Testis (tissue), 2 donors: Measurements from ENCODE around the gene GPC3.

Source experiments
- CTCF ChIP-seq, 3 experiments: fragments of 450-650 bp in 2 of 3; fragments of 200-600 bp in 1 of 3; sonication (generic) in 1 of 3; IDR thresholded peaks; one replicate each; pipeline ENCODE4 v1.5.1; 2016 to 2019; ENCODE audit warnings: antibody characterized with exemption in 3 of 3, mild to moderate bottlenecking in 2 of 3, moderate library complexity in 1 of 3
- POLR2A ChIP-seq: fragments of 450-650 bp; IDR thresholded peaks from one replicate; pipeline ENCODE4 v1.6.1; 2017; ENCODE audit warnings: antibody characterized with exemption, mild to moderate bottlenecking, moderate library complexity

- TF ChIP-seq CTCF (IDR thresholded peaks at IDR 0.05) (no peak), POLR2A (no peak)
These were observed 108.7 kb downstream of the GPC3 start for GRCh38 chrX:133876646-133877045.
